ENCODE measurements around the gene PPM1A.

PPM1A gene

GRCh38 chr14:60248697-60249318 lies at the start of gene PPM1A:
TSS of gene PPM1A (plus strand) at chr14:60249221. CDS start at chr14:60282704, 33,483 bp downstream.
- peak; percentile 90 for DNase-seq

- no peak for DNase-seq
These were observed 49.7 kb upstream of the PPM1A start for GRCh38 chr14:60199321-60199720.

DNA sequence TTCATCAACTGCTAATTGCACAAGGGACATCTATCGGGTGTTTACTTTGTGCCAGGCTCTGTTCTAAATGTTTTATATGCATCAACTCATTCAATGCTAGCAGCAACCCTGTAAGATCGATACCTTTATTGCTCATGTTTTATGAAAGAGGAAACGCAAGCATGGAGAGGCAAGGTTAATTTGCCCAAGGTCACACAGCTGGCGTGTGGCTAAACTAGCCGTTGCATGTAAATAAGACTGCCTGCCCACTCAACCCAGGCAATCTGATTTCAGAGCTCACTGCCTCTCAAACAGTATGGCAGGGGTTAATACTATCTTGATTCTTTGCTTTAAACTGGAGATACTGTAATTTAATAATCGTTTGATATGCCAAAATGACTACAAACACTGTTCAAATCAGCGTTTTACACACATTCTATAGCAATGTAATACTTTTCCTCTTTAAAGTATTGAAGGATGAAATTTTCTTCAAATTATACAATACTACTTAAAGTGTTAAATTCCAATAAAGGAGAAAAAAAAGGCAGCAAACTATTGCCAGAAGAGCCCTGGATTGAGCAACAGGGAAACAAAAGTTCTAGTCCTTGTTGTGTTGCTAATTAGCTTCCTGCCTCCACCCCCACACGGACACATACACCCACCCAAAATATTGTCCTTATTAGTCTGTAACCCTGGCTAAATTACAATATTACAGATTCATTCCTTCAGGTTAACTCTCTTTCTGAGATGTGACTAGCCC lies 44.7 kb upstream of the PPM1A start:
- DNase-seq: no peak

- DNase-seq: no peak
These were observed 43.9 kb upstream of the PPM1A start for GRCh38 chr14:60204843-60205774.

- no peak for DNase-seq
These were observed 42.8 kb upstream of the PPM1A start for GRCh38 chr14:60206249-60206670.

GRCh38 chr14:60206837-60207533 lies 42.0 kb upstream of the PPM1A start:
- no peak for DNase-seq

DNA sequence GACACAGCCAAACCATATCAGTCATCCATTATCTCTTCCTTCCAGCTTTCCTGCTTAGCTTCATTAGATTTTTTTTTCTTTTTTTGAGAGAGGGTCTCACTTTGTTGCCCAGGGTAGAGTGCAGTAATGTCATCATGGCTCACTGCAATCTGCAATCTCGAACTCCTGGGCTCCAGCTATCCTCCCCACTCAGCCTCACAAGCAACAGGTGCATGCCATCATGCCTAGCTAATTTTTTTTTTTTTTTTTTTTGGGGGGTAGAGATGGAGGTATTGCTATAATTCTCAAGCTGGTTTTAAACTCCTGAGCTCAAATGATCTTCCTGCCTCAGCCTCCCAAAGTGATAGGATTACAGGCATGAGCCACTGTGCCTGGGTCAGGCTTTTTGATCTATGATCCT lies 38.3 kb upstream of the PPM1A start:
- no peak for DNase-seq

- no peak for DNase-seq
These were observed 37.9 kb upstream of the PPM1A start for GRCh38 chr14:60211153-60211552.

DNA sequence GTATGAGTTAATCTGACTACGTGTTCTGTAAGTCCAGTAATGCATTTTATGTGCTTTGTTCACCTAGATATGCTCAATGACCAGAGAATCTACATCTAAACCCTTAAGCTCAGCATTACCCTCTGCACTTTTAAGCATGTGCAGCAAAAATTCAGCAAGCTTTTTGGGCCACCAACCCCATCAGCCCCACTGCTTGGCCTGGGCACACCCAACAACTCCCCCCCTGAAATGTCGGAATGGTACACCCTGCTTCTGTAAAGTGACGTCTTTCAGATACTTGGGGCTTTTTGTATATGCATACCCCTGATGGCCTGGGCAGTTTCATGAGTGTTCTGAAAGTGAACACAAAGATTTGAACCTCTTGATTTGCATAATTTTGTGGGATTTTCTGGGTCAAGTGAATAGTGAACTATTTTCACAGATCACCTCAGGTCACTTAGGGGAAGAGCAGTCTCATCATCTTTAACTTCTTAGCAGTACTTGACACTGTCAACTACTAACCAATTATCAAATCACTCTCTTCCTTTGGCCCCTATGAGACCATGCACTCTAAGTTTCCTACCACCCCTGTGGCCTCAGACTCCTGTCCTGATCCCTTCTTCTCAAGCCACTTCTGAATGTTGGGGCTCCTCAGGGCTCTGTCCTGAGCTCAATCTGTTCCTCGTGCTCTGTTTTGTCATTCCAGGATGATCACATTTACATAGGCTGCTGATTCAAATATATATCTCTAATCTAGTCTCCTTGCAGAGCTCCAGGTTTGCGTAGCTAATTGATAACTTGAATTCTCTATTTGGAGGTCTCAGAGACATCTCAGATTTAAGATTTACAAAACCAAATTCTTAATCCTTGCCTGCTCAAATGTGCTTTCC lies 36.3 kb upstream of the PPM1A start:
- no peak for DNase-seq

- no peak for DNase-seq
These were observed 35.0 kb upstream of the PPM1A start for GRCh38 chr14:60214003-60214402.

DNA sequence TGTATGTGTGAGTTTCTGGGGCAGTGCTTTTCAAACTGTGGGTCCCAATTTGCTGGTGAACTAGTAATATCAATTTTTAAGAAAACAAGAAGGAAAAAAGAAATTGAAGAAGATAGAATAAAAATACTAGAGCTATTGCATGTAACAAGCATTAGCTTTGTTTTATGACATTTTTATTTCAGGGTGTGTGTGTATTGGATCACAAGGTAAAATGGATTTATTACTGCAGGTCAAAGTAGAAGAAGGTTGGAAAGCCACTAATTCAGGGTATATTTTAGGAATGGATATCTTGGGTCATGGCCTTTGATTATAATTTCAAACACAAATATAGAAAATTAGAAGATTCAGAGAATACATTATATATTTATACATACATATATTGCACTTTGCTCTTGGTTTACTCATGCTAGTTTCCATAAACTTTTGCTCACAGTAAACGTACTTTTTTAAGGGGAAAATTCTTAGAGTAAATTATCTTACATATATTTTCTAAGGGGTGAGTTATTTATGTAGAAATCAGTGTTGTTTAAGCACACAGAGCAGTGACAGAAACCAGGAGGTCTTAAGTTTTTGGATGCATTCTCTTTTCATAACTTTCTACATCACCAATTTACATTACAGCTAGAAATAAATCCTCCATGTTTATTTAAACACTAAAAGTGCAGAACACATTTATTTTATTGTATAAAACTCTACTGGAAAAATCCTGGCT lies 34.5 kb upstream of the PPM1A start:
- DNase-seq: no peak

- no peak for DNase-seq
These were observed 33.9 kb upstream of the PPM1A start for GRCh38 chr14:60215127-60215444.

- no peak for DNase-seq
These were observed 33.3 kb upstream of the PPM1A start for GRCh38 chr14:60215520-60216420.

- no peak for DNase-seq
These were observed 31.3 kb upstream of the PPM1A start for GRCh38 chr14:60217713-60218112.

DNA sequence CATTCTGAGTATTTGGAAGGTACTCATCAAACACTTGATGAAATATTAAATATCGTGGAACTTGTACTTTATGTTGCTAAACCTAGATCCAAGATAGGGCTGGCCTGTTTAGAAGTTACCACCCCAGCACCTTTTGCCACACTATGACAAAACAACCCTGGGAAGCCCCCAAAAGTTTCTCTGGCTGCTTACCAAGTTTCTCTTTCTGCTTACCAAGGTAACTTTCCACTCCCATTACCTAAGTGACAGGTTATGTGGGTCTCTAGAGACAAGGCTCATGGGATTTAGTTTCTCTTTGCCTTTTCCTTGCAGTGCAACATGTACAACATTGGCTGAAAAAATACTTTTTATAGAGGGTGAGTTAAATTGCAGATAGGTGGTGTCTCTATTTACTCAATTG lies 28.9 kb upstream of the PPM1A start:
- DNase-seq: peak; percentile 2

DNA sequence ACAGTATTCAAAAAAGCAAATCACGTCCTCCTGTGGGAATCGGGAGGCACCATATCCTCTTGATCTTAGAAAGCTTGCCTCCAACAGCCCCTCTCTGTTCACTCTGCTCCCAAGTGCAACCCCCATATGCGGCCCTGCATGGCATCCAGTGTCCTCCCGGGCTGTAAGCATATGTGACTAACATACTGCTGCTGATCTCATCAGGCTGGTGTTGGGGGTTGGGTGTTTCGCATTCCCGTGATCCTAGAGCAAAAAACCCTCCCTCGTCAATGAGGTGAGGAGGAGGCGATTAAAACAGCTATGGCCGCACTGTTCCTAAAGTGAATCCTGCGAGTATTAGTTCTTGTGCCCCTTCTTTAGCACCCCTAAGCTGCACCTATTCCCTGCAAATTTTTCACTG lies 28.1 kb upstream of the PPM1A start:
- DNase-seq: no peak

- DNase-seq: no peak
These were observed 27.6 kb upstream of the PPM1A start for GRCh38 chr14:60221457-60221856.

DNA sequence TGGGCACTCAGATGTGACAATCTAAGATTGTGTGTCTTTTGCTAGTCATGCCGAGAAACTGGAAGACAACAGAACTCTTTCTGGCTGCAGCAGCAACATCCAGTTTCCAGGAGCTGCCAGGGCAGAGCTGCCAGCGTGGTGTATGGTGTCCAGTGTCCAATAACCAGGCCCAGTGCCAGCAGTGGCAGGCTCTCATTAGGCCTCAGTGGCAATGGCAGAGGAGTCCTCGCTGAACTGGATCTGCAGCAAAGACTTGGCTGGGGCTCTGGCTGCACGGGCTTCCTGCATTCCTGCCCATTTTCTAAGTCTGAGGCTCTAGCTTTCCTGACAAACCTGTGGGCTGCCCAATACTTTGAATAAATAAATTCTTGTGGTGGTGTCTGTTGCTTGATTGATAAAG lies 26.2 kb upstream of the PPM1A start:
- DNase-seq: no peak

DNA sequence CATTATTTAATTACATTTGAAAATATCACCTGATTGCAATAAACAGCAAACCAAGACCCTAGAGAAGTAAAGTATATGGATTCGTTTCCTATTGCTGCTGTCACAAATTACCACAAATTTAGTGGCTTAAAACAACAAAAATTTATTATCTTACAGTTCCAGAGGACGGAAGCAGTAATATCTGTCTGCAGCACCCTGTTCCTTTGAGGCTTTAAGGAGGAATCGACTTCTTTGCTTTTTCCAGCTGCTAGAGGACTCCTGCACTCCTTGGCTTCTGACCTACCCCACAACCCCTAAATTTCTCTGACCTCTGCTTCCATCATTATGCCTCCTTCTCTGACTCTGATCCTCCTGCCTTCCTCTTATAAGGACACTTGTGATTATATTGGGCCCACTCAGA lies 23.8 kb upstream of the PPM1A start:
- no peak for DNase-seq

- DNase-seq: no peak
These were observed 22.7 kb upstream of the PPM1A start for GRCh38 chr14:60226298-60226697.
